Measurements from ENCODE around the gene SPTBN5. TPM values are rescaled to one million over a fixed set of nuclear protein-coding genes. Genes with fewer than 3 reads are reported as not detected.

SPTBN5 gene
- total RNA-seq, 2 experiments from 2014 or later, result 0.11 to 0.14 TPM

DNA sequence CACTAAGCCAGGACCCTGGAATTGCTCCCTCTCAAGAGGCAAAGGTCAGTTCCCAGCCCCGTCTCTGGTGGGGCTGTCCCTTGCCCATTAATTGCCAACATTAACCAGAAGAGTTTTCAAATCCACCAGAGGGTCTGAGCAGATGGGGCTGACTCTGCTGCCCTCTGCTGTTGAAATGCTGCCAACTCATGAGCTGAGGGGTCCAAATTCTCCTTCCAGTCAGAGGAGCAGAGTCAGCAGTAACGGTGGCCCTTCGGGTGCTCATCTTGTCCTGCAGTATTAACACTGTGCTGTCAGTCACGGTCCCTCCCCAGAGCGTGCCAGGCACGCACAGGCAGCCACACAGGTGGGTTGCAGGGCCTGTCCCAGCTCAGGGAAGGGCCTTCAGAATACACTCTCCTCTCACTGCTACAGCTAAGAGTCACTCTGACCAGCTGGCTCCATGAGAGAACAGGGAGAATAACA, 10.7 kb upstream of the SPTBN5 start:
- H3K4me3 Mint-ChIP-seq, result no peak overlapping the region
- no peaks in the 10 kb centered on the region for H3K27me3 Mint-ChIP-seq
- peak; percentile 95 for ATAC-seq
- POLR2A ChIA-PET, result interaction anchor here (1.4 kb wide), 1 partner anchor 12 kb away, joined by 4 read pairs; no protein-coding TSS in a partner anchor
- no peak overlapping the region for H3K27ac Mint-ChIP-seq
- H3K36me3 Mint-ChIP-seq (ENCODE audit: low read depth), result peaks cover 25% of the 10 kb centered on the region
- H3K9me3 Mint-ChIP-seq, result no peaks in the 10 kb centered on the region
- TF ChIP-seq, protein P1, sequence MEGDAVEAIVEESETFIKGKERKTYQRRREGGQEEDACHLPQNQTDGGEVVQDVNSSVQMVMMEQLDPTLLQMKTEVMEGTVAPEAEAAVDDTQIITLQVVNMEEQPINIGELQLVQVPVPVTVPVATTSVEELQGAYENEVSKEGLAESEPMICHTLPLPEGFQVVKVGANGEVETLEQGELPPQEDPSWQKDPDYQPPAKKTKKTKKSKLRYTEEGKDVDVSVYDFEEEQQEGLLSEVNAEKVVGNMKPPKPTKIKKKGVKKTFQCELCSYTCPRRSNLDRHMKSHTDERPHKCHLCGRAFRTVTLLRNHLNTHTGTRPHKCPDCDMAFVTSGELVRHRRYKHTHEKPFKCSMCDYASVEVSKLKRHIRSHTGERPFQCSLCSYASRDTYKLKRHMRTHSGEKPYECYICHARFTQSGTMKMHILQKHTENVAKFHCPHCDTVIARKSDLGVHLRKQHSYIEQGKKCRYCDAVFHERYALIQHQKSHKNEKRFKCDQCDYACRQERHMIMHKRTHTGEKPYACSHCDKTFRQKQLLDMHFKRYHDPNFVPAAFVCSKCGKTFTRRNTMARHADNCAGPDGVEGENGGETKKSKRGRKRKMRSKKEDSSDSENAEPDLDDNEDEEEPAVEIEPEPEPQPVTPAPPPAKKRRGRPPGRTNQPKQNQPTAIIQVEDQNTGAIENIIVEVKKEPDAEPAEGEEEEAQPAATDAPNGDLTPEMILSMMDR (IDR thresholded peaks at IDR 0.05), result peak; percentile 88
- peaks cover 7% of the 10 kb centered on the region for H3K4me1 Mint-ChIP-seq (ENCODE audit: low read depth)
- CTCF ChIA-PET, result interaction anchor here (0.6 to 5.9 kb wide), 41 partner anchors 9 to 439 kb away, joined by 3 to 70 read pairs (median 4); partner anchors contain the start of genes EHD4, MAPKBP1 and SPTBN5
- intact Hi-C loops (cut with micrococcal nuclease), result loop anchor here (2.0 kb wide), 1 partner anchor 132 kb away; no protein-coding TSS in a partner anchor
- peak; percentile 83 for DNase-seq

GRCh38 chr15:41903782-41904181, 9.9 kb upstream of the SPTBN5 start:
- ChIA-PET POLR2A (interaction anchor here (0.5 to 0.6 kb wide), 2 partner anchors 9 to 257 kb away, joined by 3 read pairs; no protein-coding TSS in a partner anchor), CTCF (interaction anchor here (0.8 to 5.9 kb wide), 12 partner anchors 8 to 300 kb away, joined by 3 to 70 read pairs (median 6); partner anchors contain the start of gene MAPKBP1)
- no peak overlapping the region for H3K4me3 Mint-ChIP-seq
- intact Hi-C loops (cut with micrococcal nuclease), result loop anchor here (2.0 kb wide), 1 partner anchor 131 kb away; no protein-coding TSS in a partner anchor
- TF ChIP-seq, protein P1 (IDR thresholded peaks at IDR 0.05), result no peak
- DNase-seq (no peak), ATAC-seq (no peak)
- H3K9me3 Mint-ChIP-seq, result no peaks in the 10 kb centered on the region
- peaks cover 7% of the 10 kb centered on the region for H3K4me1 Mint-ChIP-seq (ENCODE audit: low read depth)
- H3K27ac Mint-ChIP-seq, result no peak overlapping the region
- peaks cover 21% of the 10 kb centered on the region for H3K36me3 Mint-ChIP-seq (ENCODE audit: low read depth)
- H3K27me3 Mint-ChIP-seq, result no peaks in the 10 kb centered on the region

DNA sequence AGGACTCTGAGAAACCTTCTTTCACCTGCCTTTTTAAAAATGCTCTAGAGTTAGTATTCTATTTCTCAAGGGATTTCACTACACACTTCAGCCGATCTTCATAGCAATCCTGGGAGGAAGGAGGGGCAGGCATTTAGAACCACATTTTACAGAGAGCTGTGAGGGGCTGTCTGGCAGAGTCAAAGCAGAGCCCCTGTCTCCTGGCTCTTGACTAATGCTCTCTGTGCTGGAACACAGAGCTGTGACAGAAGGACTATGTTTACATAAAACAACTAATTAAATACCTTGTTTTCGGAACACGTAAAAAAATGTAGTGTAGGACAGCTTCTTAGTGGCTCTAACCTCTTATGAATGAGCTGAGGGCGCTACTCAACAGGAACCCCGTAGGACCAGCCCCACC, 7.6 kb upstream of the SPTBN5 start:
- Mint-ChIP-seq H3K4me1 (ENCODE audit: low read depth) (peaks cover 7% of the 10 kb centered on the region), H3K27me3 (no peaks in the 10 kb centered on the region), H3K27ac (no peak overlapping the region), H3K36me3 (ENCODE audit: low read depth) (peaks cover 14% of the 10 kb centered on the region), H3K9me3 (no peaks in the 10 kb centered on the region), H3K4me3 (no peak overlapping the region)
- ChIA-PET POLR2A (no interaction called here), CTCF (interaction anchor here (1.8 to 5.9 kb wide), 2 partner anchors 128 to 134 kb away, joined by 4 to 70 read pairs; partner anchors contain the start of gene MAPKBP1)
- TF ChIP-seq, protein P1 (IDR thresholded peaks at IDR 0.05), result no peak
- intact Hi-C loops (cut with micrococcal nuclease), result no loop called here
- DNase-seq (no peak), ATAC-seq (no peak)

- intact Hi-C loops (cut with micrococcal nuclease), result no loop called here
- no peak overlapping the region for H3K4me3 Mint-ChIP-seq
- ATAC-seq (no peak), DNase-seq (no peak)
- no peaks in the 10 kb centered on the region for H3K27me3 Mint-ChIP-seq
- H3K27ac Mint-ChIP-seq, result no peak overlapping the region
- no peaks in the 10 kb centered on the region for H3K9me3 Mint-ChIP-seq
- POLR2A ChIA-PET, result no interaction called here
- TF ChIP-seq, protein P1 (IDR thresholded peaks at IDR 0.05), result no peak
- CTCF ChIA-PET, result interaction anchor here (1.8 kb wide), 1 partner anchor 133 kb away, joined by 4 read pairs; no protein-coding TSS in a partner anchor
- peaks cover 7% of the 10 kb centered on the region for H3K36me3 Mint-ChIP-seq (ENCODE audit: low read depth)
- H3K4me1 Mint-ChIP-seq (ENCODE audit: low read depth), result peaks cover 7% of the 10 kb centered on the region
Measured at GRCh38 chr15:41900526-41901380, 6.9 kb upstream of the SPTBN5 start.
